Measurements from ENCODE around the gene IFNL3. TPM values are rescaled to one million over a fixed set of nuclear protein-coding genes. Genes with fewer than 3 reads are reported as not detected.

IFNL3 gene
- total and polyA plus RNA-seq, 9 of the 15 experiments (the other 6 are each of a cell fraction or from before 2014, with no cell fraction given): not detected

- in situ Hi-C loops (cut with MboI) (no loop called here), intact Hi-C loops (cut with micrococcal nuclease) (loop anchor here (5.0 kb wide), 1 partner anchor 83 kb away; no protein-coding TSS in a partner anchor)
- Histone ChIP-seq H3K4me3 (no peak overlapping the region), H3K9ac (ENCODE audit: insufficient read depth in 1 of 2, low read depth in 2 of 2, low read length in 2 of 2) (no peak overlapping the region), H3K9me1 (ENCODE audit: control insufficient read depth, insufficient read depth, low read length) (no peaks in the 10 kb centered on the region), H3K27ac (ENCODE audit: extremely low read depth, low read depth, low read length) (no peak overlapping the region), H3K4me2 (ENCODE audit: insufficient read depth, low read length) (0 out of 2 replicates have a peak overlapping the region, but pooled peaks have one; percentile 14), H3K36me3 (ENCODE audit: control insufficient read depth, insufficient read depth, low read length) (no peaks in the 10 kb centered on the region), H3K9me3 (replicated peaks; ENCODE audit: control insufficient read depth, insufficient read depth, low read depth, low read length) (no peaks in the 10 kb centered on the region), H3K4me1 (replicated peaks in 1 of 2; ENCODE audit: control insufficient read depth in 2 of 2, insufficient read depth in 2 of 2, low read length in 2 of 2) (peaks cover 24 to 45% of the 10 kb centered on the region in 2 experiments), H2AFZ (ENCODE audit: low read depth, low read length) (peak overlapping the region; percentile 35; the same call in 1 of the 2 replicates), H4K20me1 (replicated peaks; ENCODE audit: control insufficient read depth, insufficient read depth, low read length) (no peaks in the 10 kb centered on the region; the same call in 1 of the 2 replicates), H3K27me3 (ENCODE audit: control insufficient read depth in 2 of 2, insufficient read depth in 2 of 2, low read length in 2 of 2) (no peaks in the 10 kb centered on the region), H3K79me2 (ENCODE audit: control insufficient read depth, insufficient read depth, low read length) (no peaks in the 10 kb centered on the region)
- FAIRE-seq (peak; percentile 19), DNase-seq (ENCODE audit: extremely low read depth in 1 of 4, low spot score in 3 of 4) (peak in 1 of 4 experiments; percentile 27), ATAC-seq (no peak; the same call in 2 of the 3 replicates)
- ChIA-PET POLR2A (interaction anchor here (0.8 to 1.3 kb wide), 2 partner anchors 10 to 47 kb away, joined by 3 to 5 read pairs; no protein-coding TSS in a partner anchor), CTCF (ENCODE audit: low intra/inter-chr PET ratio) (interaction anchor here (1.0 kb wide), 1 partner anchor 207 kb away, joined by 3 read pairs; the partner anchor contains the start of gene PLEKHG2)
- WGBS (ENCODE audit: insufficient coverage, low coverage, missing lambda C conversion rate): 0% methylated on average over 1 of the region's 3 CpGs
- no TSS peak for BruUV-seq (replicated peaks)
- TF ChIP-seq BRD4 (IDR thresholded peaks at IDR 0.05): no peak
- no peak for TF ChIP-seq HOXB6 (CRISPR knock-in tag; IDR thresholded peaks at IDR 0.05; ENCODE audit: borderline replicate concordance)
- peak; percentile 14; the same call in 1 of the 2 replicates for TF ChIP-seq ZBTB40 (IDR thresholded peaks at IDR 0.05)
- TF ChIP-seq ZBTB40 (CRISPR knock-in tag; IDR thresholded peaks at IDR 0.05): no peak
- no peak for TF ChIP-seq MCM7 (IDR thresholded peaks at IDR 0.05)
- no peak for TF ChIP-seq TCF7 (IDR thresholded peaks at IDR 0.05; ENCODE audit: borderline replicate concordance)
- TF ChIP-seq CHD1 (IDR thresholded peaks at IDR 0.05; ENCODE audit: low read length): no peak
- no peak for TF ChIP-seq JUN (IDR thresholded peaks at IDR 0.05; ENCODE audit: borderline replicate concordance, low read depth, low read length)
- no peak for TF ChIP-seq JUN (CRISPR knock-in tag; IDR thresholded peaks at IDR 0.05; ENCODE audit: borderline replicate concordance)
- no peak for TF ChIP-seq ZNF75A (CRISPR knock-in tag; IDR thresholded peaks at IDR 0.05)
- no peak for TF ChIP-seq ZNF717 (CRISPR knock-in tag; IDR thresholded peaks at IDR 0.05)
- TF ChIP-seq FOXK2 (conservative IDR thresholded peaks at IDR 0.05 in 1 of 2, IDR thresholded peaks at IDR 0.05 in 1 of 2; ENCODE audit: low read depth in 2 of 2): no peak
- TF ChIP-seq KLF6 (CRISPR knock-in tag; IDR thresholded peaks at IDR 0.05; ENCODE audit: borderline replicate concordance): no peak
- peak; percentile 72; the same call in 1 of the 2 replicates for TF ChIP-seq ADNP (tag; IDR thresholded peaks at IDR 0.05)
- TF ChIP-seq ATF1 (CRISPR knock-in tag; IDR thresholded peaks at IDR 0.05): no peak
- peak; percentile 4; the same call in 1 of the 2 replicates for TF ChIP-seq ATF1 (tag; IDR thresholded peaks at IDR 0.05)
- no peak for TF ChIP-seq DPF2 (IDR thresholded peaks at IDR 0.05)
Observed at GRCh38 chr19:39205449-39205764, 39.4 kb downstream of the IFNL3 start.
